Naive thymus-derived CD4-positive, alpha-beta T cell (primary cell): ENCODE measurements around the gene ZBP1. TPM values are rescaled to one million over a fixed set of nuclear protein-coding genes. Genes with fewer than 3 reads are reported as not detected.

Experiments
- ATAC-seq: fragments of 150-1000 bp; cut with Tn5 transposase; 2 replicates; pipeline ENCODE4 v1.10.0; 2021; ENCODE audit warnings: mild to moderate bottlenecking, moderate library complexity
- CTCF ChIA-PET: fragments of 350-600 bp; sonication (Branson Sonifier 250); formaldehyde crosslinking; loops from one replicate; lab custom pipeline; 2021; ENCODE audit warnings: antibody characterized with exemption; lab: Charles Lee
- POLR2A ChIA-PET: fragments of 350-600 bp; sonication (Branson Sonifier 250); formaldehyde crosslinking; loops from one replicate; lab custom pipeline; 2021; ENCODE audit warnings: antibody characterized with exemption, inconsistent platforms; lab: Charles Lee
- DNase-seq, 9 donors: peaks; one replicate each; pipeline versions ENCODE4 v3.0.0 to v3.0.0-alpha.2; 2020 to 2022; ENCODE audit warnings: mixed read lengths in 1 of 9
- H3K27ac ChIP-seq: one replicate; pipeline ENCODE4 v1.7.0; 2013; ENCODE audit warnings: mild to moderate bottlenecking, low read depth, low read length, moderate library complexity
- H3K27me3 ChIP-seq, 2 donors: one replicate each; pipeline ENCODE4 v1.7.0; 2013; ENCODE audit warnings: low read length in 2 of 2, mild to moderate bottlenecking in 2 of 2, moderate library complexity in 2 of 2; ENCODE audit not compliant: control insufficient read depth in 2 of 2, insufficient read depth in 2 of 2
- H3K36me3 ChIP-seq, 3 experiments: 1 replicate in 2 of 3; 2 replicates in 1 of 3; pipeline ENCODE4 v1.7.0; 2013; ENCODE audit warnings: low read length in 3 of 3, mild to moderate bottlenecking in 3 of 3, moderate library complexity in 1 of 3; ENCODE audit not compliant: insufficient read depth in 3 of 3, control insufficient read depth in 2 of 3
- H3K4me1 ChIP-seq, 2 donors: one replicate each; pipeline ENCODE4 v1.7.0; 2013; ENCODE audit warnings: low read length in 2 of 2, mild to moderate bottlenecking in 2 of 2, moderate library complexity in 1 of 2; ENCODE audit not compliant: control insufficient read depth in 2 of 2, insufficient read depth in 2 of 2
- H3K4me3 ChIP-seq: 2 replicates; pipeline ENCODE4 v1.7.0; 2013; ENCODE audit warnings: mild to moderate bottlenecking, low read length
- H3K9me3 ChIP-seq, 3 experiments: 1 replicate in 2 of 3; 2 replicates in 1 of 3; pipeline ENCODE4 v1.7.0; 2013; ENCODE audit warnings: low read length in 3 of 3; ENCODE audit not compliant: control insufficient read depth in 2 of 3
- H3K27ac Mint-ChIP-seq, 9 donors: one replicate each; pipeline ENCODE4 v1.8.0; 2020 to 2022; ENCODE audit warnings: mixed read lengths in 9 of 9, mild to moderate bottlenecking in 8 of 9, moderate library complexity in 5 of 9, inconsistent platforms in 2 of 9
- H3K27me3 Mint-ChIP-seq, 5 donors: one replicate each; pipeline ENCODE4 v1.8.0; 2021 to 2022; ENCODE audit warnings: mixed read lengths in 5 of 5, mild to moderate bottlenecking in 1 of 5
- H3K36me3 Mint-ChIP-seq, 5 donors: one replicate each; pipeline ENCODE4 v1.8.0; 2020 to 2022; ENCODE audit warnings: mixed read lengths in 5 of 5, mild to moderate bottlenecking in 3 of 5, inconsistent platforms in 1 of 5
- H3K4me1 Mint-ChIP-seq, 7 donors: one replicate each; pipeline ENCODE4 v1.8.0; 2020 to 2022; ENCODE audit warnings: mixed read lengths in 7 of 7, mild to moderate bottlenecking in 3 of 7, inconsistent platforms in 1 of 7
- H3K4me3 Mint-ChIP-seq, 10 donors: one replicate each; pipeline ENCODE4 v1.8.0; 2020 to 2022; ENCODE audit warnings: mild to moderate bottlenecking in 10 of 10, mixed read lengths in 10 of 10, moderate library complexity in 6 of 10, inconsistent platforms in 2 of 10
- H3K9me3 Mint-ChIP-seq, 11 donors: one replicate each; pipeline ENCODE4 v1.8.0; 2020 to 2022; ENCODE audit warnings: mixed read lengths in 11 of 11, mild to moderate bottlenecking in 4 of 11, inconsistent platforms in 1 of 11, moderate library complexity in 1 of 11
- intact Hi-C, 2 donors: fragments of 100-400 bp; cut with micrococcal nuclease; formaldehyde crosslinking; loops; one replicate each; pipeline ENCODE4 v1.15.1; 2023
- polyA plus RNA-seq, 2 donors: library from polyadenylated mRNA; unstranded; fragments of 300-500 nt; fragmentation: Illumina TruSeq; gene quantifications; one replicate each; pipeline ENCODE4 v1.2.3, GENCODE V29; 2021
- total RNA-seq, 6 experiments: library from RNA in 5 of 6; stranded (reverse) in 5 of 6; gene quantifications; 1 replicate in 5 of 6; 2 replicates in 1 of 6; pipeline ENCODE4 v1.2.3 and lab custom pipeline; 2021 to 2026

Gene ZBP1
- total and polyA plus RNA-seq, 7 experiments from 2014 or later, result 5.9 to 27.9 (median 10.4) TPM

GRCh38 chr20:57576617-57577550 is 43.3 kb downstream of the ZBP1 start:
- Histone ChIP-seq H3K36me3 (no peaks in the 10 kb centered on the region), H3K27ac (no peak overlapping the region), H3K9me3 (no peaks in the 10 kb centered on the region), H3K4me3 (no peak overlapping the region), H3K27me3 (no peaks in the 10 kb centered on the region), H3K4me1 (no peaks in the 10 kb centered on the region)
- H3K27ac Mint-ChIP-seq, result no peak overlapping the region
- H3K36me3 Mint-ChIP-seq, result no peaks in the 10 kb centered on the region
- POLR2A ChIA-PET, result no interaction called here
- no peaks in the 10 kb centered on the region for H3K4me1 Mint-ChIP-seq
- DNase-seq (no peak), ATAC-seq (no peak)
- intact Hi-C loops, result no loop called here
- CTCF ChIA-PET, result interaction anchor here (0.6 kb wide), 1 partner anchor 15 kb away, joined by 3 read pairs; no protein-coding TSS in a partner anchor
- no peaks in the 10 kb centered on the region for H3K9me3 Mint-ChIP-seq
- H3K4me3 Mint-ChIP-seq, result no peak overlapping the region
- peaks cover 18 to 43% (median 36%) of the 10 kb centered on the region in 5 donors for H3K27me3 Mint-ChIP-seq

DNA sequence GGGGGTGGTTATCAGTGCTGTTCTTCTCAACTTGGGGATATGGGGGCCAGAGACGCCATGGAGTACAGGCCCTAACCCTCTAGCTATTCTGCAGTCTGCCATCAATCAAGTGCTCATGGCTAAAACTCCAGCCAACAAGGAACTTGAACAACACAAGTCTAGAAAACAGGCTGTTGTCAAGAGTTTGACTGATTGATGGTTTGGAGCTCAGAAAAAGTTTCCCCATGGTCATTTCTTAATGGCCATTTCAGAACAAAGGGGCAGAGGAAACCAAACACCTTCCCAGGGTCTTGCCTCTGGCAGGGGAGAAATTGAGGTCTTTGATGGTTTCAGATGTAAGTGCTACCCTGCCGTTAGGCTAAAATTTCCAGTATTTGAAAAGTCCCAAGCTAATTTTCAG is 44.2 kb downstream of the ZBP1 start:
- H3K27me3 Mint-ChIP-seq, result peaks cover 15 to 38% (median 30%) of the 10 kb centered on the region in 5 donors
- CTCF ChIA-PET, result no interaction called here
- no peak overlapping the region for H3K27ac ChIP-seq

GRCh38 chr20:57574954-57575353 is 45.3 kb downstream of the ZBP1 start:
- H3K4me1 ChIP-seq, result no peaks in the 10 kb centered on the region
- H3K4me3 Mint-ChIP-seq, result no peak overlapping the region
- H3K27me3 ChIP-seq, result no peaks in the 10 kb centered on the region
- no peak for DNase-seq
- H3K4me3 ChIP-seq, result no peak overlapping the region
- no peak for ATAC-seq
- H3K27me3 Mint-ChIP-seq, result peaks cover 10 to 32% (median 22%) of the 10 kb centered on the region in 5 donors
- no peaks in the 10 kb centered on the region for H3K9me3 ChIP-seq
- H3K9me3 Mint-ChIP-seq, result no peaks in the 10 kb centered on the region
- H3K27ac Mint-ChIP-seq, result no peak overlapping the region
- H3K4me1 Mint-ChIP-seq, result no peaks in the 10 kb centered on the region
- no peaks in the 10 kb centered on the region for H3K36me3 Mint-ChIP-seq
- no peak overlapping the region for H3K27ac ChIP-seq
- intact Hi-C loops, result no loop called here
- no peaks in the 10 kb centered on the region for H3K36me3 ChIP-seq
- POLR2A ChIA-PET, result no interaction called here
- CTCF ChIA-PET, result no interaction called here

More for the DNA sequence above, 44.2 kb downstream of the ZBP1 start:
- H3K4me3 ChIP-seq, result no peak overlapping the region
- POLR2A ChIA-PET, result no interaction called here
- H3K9me3 Mint-ChIP-seq, result no peaks in the 10 kb centered on the region
- H3K36me3 ChIP-seq, result no peaks in the 10 kb centered on the region
- intact Hi-C loops, result no loop called here
- H3K9me3 ChIP-seq, result no peaks in the 10 kb centered on the region
- ATAC-seq (no peak), DNase-seq (no peak)
- H3K4me1 ChIP-seq, result no peaks in the 10 kb centered on the region
- H3K27ac Mint-ChIP-seq, result no peak overlapping the region
- no peaks in the 10 kb centered on the region for H3K27me3 ChIP-seq
- H3K4me1 Mint-ChIP-seq, result no peaks in the 10 kb centered on the region
- H3K4me3 Mint-ChIP-seq, result no peak overlapping the region
- H3K36me3 Mint-ChIP-seq, result no peaks in the 10 kb centered on the region

DNA sequence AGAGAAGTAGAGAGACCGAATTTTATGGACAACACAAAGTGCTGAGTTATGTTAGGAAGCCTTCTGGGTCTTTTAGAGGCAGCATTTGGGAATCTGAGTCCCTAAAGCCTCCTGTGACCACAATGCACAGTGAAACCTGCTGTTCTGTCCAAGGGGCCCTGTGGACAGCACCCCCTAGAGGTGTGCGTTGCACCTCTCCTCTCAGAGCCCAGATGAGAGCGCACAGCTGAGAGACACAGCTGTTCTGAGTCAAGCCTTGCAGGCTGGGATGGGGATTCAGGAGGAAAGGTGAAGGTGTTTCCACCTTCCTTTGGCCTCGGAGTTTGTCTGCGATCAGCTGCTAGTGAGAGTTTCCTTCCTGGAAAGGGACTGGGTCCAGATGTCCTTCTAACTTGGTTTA is 46.3 kb downstream of the ZBP1 start:
- no peak overlapping the region for H3K4me3 Mint-ChIP-seq
- H3K27ac Mint-ChIP-seq, result no peak overlapping the region
- H3K4me1 ChIP-seq, result no peaks in the 10 kb centered on the region
- H3K4me3 ChIP-seq, result no peak overlapping the region
- H3K9me3 ChIP-seq, result no peaks in the 10 kb centered on the region
- H3K9me3 Mint-ChIP-seq, result no peaks in the 10 kb centered on the region
- no peak for DNase-seq
- intact Hi-C loops, result no loop called here
- H3K4me1 Mint-ChIP-seq, result no peaks in the 10 kb centered on the region
- no peaks in the 10 kb centered on the region for H3K36me3 ChIP-seq
- ATAC-seq, result no peak
- peaks cover 7 to 30% (median 21%) of the 10 kb centered on the region in 5 donors for H3K27me3 Mint-ChIP-seq
- no peaks in the 10 kb centered on the region for H3K27me3 ChIP-seq
- no peaks in the 10 kb centered on the region for H3K36me3 Mint-ChIP-seq
- POLR2A ChIA-PET, result no interaction called here
- CTCF ChIA-PET, result no interaction called here
- H3K27ac ChIP-seq, result no peak overlapping the region

DNA sequence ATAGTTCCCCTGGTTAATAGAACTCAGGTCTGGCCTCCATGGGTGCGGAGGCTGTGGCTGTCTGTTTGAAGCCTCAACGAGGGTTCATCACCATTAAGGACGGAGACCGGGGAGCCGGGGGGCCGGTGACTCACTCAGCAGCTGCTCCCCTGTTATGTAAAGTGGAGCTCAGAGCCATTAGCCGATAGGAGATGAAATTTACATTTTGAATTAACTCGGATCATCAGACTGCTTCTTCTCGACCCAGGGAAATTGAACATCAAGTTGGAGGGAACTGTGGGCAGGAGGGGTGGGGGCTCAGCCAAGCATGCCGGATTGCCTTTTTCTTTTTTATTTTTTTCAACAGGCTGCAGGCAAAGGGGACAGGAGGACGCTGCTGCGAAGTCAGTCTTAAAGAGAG is 47.0 kb downstream of the ZBP1 start:
- Mint-ChIP-seq H3K36me3 (no peaks in the 10 kb centered on the region), H3K4me3 (no peak overlapping the region), H3K4me1 (no peaks in the 10 kb centered on the region), H3K9me3 (no peaks in the 10 kb centered on the region), H3K27ac (no peak overlapping the region), H3K27me3 (peaks cover 10 to 34% (median 23%) of the 10 kb centered on the region in 5 donors)
- Histone ChIP-seq H3K27me3 (no peaks in the 10 kb centered on the region), H3K27ac (no peak overlapping the region), H3K4me1 (no peaks in the 10 kb centered on the region), H3K36me3 (no peaks in the 10 kb centered on the region), H3K9me3 (no peaks in the 10 kb centered on the region), H3K4me3 (no peak overlapping the region)
- DNase-seq (no peak), ATAC-seq (no peak)
- CTCF ChIA-PET, result no interaction called here
- intact Hi-C loops, result no loop called here
- POLR2A ChIA-PET, result no interaction called here

- CTCF ChIA-PET, result no interaction called here
- Histone ChIP-seq H3K4me1 (no peaks in the 10 kb centered on the region), H3K9me3 (no peaks in the 10 kb centered on the region), H3K36me3 (no peaks in the 10 kb centered on the region), H3K27me3 (no peaks in the 10 kb centered on the region), H3K4me3 (no peak overlapping the region), H3K27ac (no peak overlapping the region)
- DNase-seq, result no peak
- intact Hi-C loops, result no loop called here
- Mint-ChIP-seq H3K9me3 (no peaks in the 10 kb centered on the region), H3K4me1 (no peaks in the 10 kb centered on the region), H3K27me3 (peaks cover 10 to 37% (median 25%) of the 10 kb centered on the region in 5 donors), H3K36me3 (no peaks in the 10 kb centered on the region), H3K27ac (no peak overlapping the region), H3K4me3 (no peak overlapping the region)
- ATAC-seq, result no peak
- POLR2A ChIA-PET, result no interaction called here
These were observed 48.3 kb downstream of the ZBP1 start for GRCh38 chr20:57571782-57572416.
